GM12873 (cell line): Measurements from ENCODE around the gene ABI3BP.

Experiments used
- TF ChIP-seq, protein P1 (sequence below): IDR thresholded peaks from 2 replicates; pipeline ENCODE4 v1.5.1; 2012; ENCODE audit warnings: low read depth, mild to moderate bottlenecking, moderate library complexity, low read length, control low read depth; ENCODE audit not compliant: insufficient read depth; ENCODE audit errors: missing control alignments

ABI3BP gene

DNA sequence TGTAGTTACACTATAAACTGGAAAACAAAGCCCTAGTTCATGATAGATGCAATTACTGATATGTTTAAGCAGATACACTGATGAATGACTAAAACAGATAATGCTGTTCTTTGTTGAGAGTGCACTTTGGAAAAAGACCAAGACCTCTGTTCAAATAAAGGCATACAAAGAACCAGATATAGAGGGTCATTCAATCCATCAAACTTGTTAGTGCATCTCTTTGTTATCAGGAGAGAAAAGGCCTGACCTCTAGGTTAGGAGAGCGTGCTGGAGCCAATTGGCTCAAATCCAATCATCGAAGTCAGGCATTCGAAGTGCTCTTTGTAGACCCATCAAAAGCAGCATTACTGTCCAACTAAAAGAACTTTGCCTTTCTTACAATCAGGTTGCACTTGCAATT lies 159.7 kb downstream of the ABI3BP start:
- TF ChIP-seq, protein P1, sequence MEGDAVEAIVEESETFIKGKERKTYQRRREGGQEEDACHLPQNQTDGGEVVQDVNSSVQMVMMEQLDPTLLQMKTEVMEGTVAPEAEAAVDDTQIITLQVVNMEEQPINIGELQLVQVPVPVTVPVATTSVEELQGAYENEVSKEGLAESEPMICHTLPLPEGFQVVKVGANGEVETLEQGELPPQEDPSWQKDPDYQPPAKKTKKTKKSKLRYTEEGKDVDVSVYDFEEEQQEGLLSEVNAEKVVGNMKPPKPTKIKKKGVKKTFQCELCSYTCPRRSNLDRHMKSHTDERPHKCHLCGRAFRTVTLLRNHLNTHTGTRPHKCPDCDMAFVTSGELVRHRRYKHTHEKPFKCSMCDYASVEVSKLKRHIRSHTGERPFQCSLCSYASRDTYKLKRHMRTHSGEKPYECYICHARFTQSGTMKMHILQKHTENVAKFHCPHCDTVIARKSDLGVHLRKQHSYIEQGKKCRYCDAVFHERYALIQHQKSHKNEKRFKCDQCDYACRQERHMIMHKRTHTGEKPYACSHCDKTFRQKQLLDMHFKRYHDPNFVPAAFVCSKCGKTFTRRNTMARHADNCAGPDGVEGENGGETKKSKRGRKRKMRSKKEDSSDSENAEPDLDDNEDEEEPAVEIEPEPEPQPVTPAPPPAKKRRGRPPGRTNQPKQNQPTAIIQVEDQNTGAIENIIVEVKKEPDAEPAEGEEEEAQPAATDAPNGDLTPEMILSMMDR: no peak

DNA sequence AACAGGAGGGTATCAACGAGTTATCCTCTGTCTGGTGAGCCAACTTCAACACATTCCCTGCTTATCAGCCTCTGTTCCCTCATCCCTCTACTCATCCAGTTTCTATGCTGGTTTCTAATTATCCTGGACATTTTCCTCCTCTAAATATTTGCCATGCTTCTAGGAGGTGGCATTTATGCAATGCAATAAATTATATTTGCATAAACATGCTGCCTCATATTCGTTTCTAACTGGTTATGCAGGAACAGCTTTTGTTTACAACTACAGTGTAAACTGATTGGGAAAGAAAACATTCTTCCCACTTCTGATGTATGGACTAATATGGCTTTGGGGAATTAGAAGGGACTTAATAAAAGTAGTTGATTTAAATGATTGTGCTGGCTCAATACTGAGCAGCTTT lies 161.6 kb downstream of the ABI3BP start:
- TF ChIP-seq, protein P1: no peak

DNA sequence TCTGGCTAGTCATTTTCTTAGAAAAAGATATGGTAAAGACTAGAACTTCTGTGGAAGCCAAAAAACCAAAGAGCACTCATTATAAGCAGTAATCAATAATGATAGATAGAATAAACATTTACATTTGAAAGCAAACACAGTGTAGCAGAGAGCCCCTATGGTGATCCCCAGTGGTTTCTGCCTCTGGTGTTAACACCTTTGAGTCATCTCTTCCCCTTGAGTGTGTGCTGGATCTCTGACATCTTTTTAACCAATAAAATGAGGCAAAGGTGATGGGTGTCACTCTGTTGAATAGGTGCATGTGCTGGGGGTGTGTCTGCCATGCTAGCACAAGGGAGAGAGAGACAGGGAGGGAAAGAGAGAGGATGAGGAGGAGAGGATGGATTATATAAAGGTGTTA lies 162.3 kb downstream of the ABI3BP start:
- TF ChIP-seq, protein P1: no peak

DNA sequence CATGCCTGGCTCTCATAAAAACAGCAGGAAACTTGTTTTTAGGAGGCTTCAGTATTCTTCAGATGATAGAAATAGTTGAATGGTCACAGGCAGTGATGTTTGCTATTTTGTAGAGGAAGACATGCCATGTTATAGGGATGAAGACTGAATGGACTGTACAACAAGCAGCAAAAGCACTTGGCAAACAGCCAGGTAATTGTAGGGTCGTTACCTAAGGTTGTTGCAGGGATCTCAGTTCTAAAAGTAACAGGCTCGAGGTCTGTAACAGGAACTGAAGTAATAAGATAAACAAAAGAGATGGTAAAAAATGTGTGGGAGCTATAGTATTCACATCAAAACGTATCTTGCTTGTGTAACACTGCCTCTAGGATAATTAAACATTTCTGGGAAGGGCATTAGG lies 167.6 kb downstream of the ABI3BP start:
- TF ChIP-seq, protein P1: no peak

DNA sequence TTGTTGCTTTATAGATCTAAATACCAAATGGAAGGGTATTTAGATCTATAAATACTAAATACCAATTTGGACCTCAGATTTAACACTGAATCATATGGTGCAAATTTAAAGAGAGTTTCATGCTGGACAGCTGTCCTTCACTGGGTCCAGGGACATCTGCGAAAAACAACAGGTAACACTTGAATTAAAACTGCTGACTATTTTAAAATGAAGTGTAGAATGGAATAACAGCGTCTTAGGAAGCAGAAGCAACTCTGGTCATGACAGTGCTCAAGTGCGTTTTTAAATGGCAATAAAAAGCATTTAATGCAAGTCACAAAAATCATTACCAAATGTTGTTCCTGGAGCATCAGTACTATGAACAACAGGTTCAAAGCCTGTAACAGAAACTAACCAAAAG lies 177.6 kb downstream of the ABI3BP start:
- TF ChIP-seq, protein P1: no peak

DNA sequence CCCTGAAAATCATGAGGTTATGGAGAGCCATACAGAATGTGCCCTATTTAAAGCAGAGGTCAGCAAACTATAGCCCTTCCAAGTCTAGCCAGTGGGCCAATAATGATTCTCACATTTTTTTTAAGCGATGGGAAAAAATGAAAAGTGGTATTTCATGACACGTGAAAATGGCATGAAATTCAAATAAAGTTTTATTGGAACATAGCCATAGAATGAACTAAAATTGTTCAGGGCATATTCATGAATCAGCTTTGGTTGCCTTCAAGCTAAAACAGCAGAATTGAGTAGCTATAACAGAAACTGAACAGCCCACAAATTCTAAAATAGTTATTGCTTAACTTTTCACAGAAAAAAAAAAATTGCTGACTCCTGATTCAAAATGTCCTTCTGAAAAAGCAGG lies 179.4 kb downstream of the ABI3BP start:
- TF ChIP-seq, protein P1: no peak

- TF ChIP-seq, protein P1: no peak
Measured at GRCh38 chr3:100811779-100812507, 181.3 kb downstream of the ABI3BP start.

GRCh38 chr3:100810671-100811070 lies 182.6 kb downstream of the ABI3BP start:
- TF ChIP-seq, protein P1: no peak
